ENCODE data around the gene FNDC1. TPM values are rescaled to one million over a fixed set of nuclear protein-coding genes. Genes with fewer than 3 reads are reported as not detected.

Gene FNDC1
- total and polyA plus RNA-seq, 11 donors: 0.08 to 7.5 (median 1.2) TPM

DNA sequence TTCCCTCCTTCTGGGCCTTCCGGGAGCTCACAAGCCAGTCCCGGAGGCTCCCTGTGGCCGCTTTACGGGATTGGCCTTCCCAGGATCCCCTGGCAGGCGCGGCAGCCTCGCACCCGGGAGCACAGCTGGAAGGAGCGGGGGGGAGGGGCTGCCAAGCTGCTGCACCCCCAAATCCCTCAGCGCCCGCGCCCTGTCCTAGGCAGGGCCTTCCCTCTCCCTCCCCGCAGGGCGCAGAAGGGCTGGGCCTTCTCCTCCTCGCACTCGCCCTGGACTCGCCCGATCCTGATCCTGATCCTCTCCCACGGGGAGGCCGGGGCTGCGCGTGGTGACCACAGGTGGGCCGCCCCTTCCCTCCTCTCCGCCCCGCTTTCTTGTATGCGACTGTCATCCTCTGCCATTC lies 146.4 kb downstream of the FNDC1 start:
- Histone ChIP-seq H3K4me3 (no peak overlapping the region), H3K36me3 (no peaks in the 10 kb centered on the region), H3K27me3 (no peaks in the 10 kb centered on the region), H3K27ac (no peak overlapping the region), H3K4me1 (no peaks in the 10 kb centered on the region), H3K9me3 (peaks cover 0 to 2% (median 0%) of the 10 kb centered on the region in 12 donors)
- ATAC-seq: no peak
- DNase-seq: no peak
- TF ChIP-seq POLR2A (IDR thresholded peaks at IDR 0.05): no peak
- TF ChIP-seq CTCF (IDR thresholded peaks at IDR 0.05): no peak
- 83 to 88% (median 86%) methylated on average over 23 to 26 of the region's 26 CpGs for WGBS, 4 donors
- intact Hi-C loops (cut with DNase I): no loop called here

DNA sequence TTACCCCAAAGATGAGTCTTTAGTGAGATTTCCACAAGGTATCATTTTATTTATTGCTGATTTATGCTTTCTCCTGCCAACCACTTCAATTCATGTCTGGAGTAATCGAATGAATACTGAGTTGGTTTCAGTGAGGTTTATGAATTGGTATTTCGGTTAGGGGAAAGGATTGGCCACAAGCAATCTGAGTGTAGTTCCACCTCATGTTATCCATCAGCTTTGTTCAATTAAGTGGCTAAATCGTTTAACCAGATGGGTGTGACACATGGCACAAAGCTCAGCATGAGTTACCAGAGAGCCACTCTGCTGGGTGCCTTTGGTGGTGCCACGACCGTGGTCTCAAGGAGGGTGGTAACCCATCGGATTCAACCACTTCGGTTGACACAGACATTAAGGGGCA lies 148.2 kb downstream of the FNDC1 start:
- TF ChIP-seq CTCF (IDR thresholded peaks at IDR 0.05) (no peak), POLR2A (IDR thresholded peaks at IDR 0.05) (no peak)
- DNase-seq (no peak), ATAC-seq (no peak)
- Histone ChIP-seq H3K4me1 (no peaks in the 10 kb centered on the region), H3K4me3 (no peak overlapping the region), H3K27me3 (no peaks in the 10 kb centered on the region), H3K36me3 (no peaks in the 10 kb centered on the region), H3K27ac (no peak overlapping the region), H3K9me3 (peaks cover 0 to 6% (median 0%) of the 10 kb centered on the region in 12 donors)
- WGBS, 4 donors: 78 to 84% (median 83%) methylated on average over 7 of the region's 7 CpGs
- intact Hi-C loops (cut with DNase I): no loop called here

DNA sequence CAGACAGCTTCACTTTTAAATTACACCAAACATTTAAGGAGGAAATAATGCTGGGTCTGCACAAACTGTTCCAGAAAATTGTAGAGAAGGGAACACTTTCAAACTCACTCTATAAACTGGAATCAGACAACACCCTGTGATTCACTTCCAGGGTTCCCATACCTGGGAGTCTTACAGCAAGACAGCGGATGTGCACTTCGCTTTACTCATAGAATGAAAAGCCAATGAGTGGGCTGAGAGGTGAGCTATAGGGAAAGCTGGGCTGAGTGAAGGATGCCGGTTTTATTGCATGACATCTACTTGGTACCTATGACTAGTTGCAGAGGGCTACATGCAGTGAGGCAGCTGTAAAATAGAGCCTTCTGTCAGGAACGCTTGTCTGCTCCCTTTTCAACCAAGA lies 152.1 kb downstream of the FNDC1 start:
- ATAC-seq (no peak), DNase-seq (no peak)
- intact Hi-C loops (cut with DNase I): no loop called here
- Histone ChIP-seq H3K36me3 (no peaks in the 10 kb centered on the region), H3K27ac (no peak overlapping the region), H3K4me1 (no peaks in the 10 kb centered on the region), H3K4me3 (no peak overlapping the region), H3K27me3 (no peaks in the 10 kb centered on the region), H3K9me3 (peaks cover 0 to 6% (median 0%) of the 10 kb centered on the region in 12 donors)
- WGBS, 4 donors: 82 to 88% (median 85%) methylated on average over 4 of the region's 4 CpGs
- no peak for TF ChIP-seq CTCF (IDR thresholded peaks at IDR 0.05)
- TF ChIP-seq POLR2A (IDR thresholded peaks at IDR 0.05): no peak

Other genes starting within 250 kb of the FNDC1 start
- 10 to 100 TPM in 4 of 9 donors, 1 to 10 TPM in 5; 6.2 to 13.2 (median 9.6) TPM for gene RSPH3, start 169.2 kb upstream of the FNDC1 start, total RNA-seq
- 1 to 10 TPM; 3.4 to 7.6 TPM for gene RSPH3, start 169.2 kb upstream of the FNDC1 start, polyA plus RNA-seq
- 1 to 10 TPM in 6 of 9 donors, under 1 TPM in 3; 0.51 to 9.3 (median 1.4) TPM for gene TAGAP, start 124.4 kb upstream of the FNDC1 start, total RNA-seq
- under 1 TPM; 0.23 to 0.32 TPM for gene TAGAP, start 124.4 kb upstream of the FNDC1 start, polyA plus RNA-seq

All from heart left ventricle (tissue), 16 donors.